K562 (cell line): ENCODE measurements around the gene EIF2AK3. TPM values are rescaled to one million over a fixed set of nuclear protein-coding genes. Genes with fewer than 3 reads are reported as not detected.

Experiments used
- ASH1L ChIP-seq: fragments of 450-650 bp; IDR thresholded peaks from 2 replicates; pipeline ENCODE4 v1.6.1; 2018; ENCODE audit warnings: borderline replicate concordance, mild to moderate bottlenecking, low read depth; ENCODE audit not compliant: partially characterized antibody
- ATF6 ChIP-seq: sonication (generic); formaldehyde crosslinking; IDR thresholded peaks from 2 replicates; pipeline ENCODE4 v1.4.0; 2020; ENCODE audit warnings: mild to moderate bottlenecking, missing genetic modification reagents
- FOXJ3 ChIP-seq: sonication (generic); formaldehyde crosslinking; IDR thresholded peaks from 2 replicates; pipeline ENCODE4 v1.4.0; 2020; ENCODE audit warnings: mild to moderate bottlenecking, missing genetic modification reagents
- KAT7 ChIP-seq: sonication (generic); formaldehyde crosslinking; IDR thresholded peaks from 2 replicates; pipeline ENCODE4 v1.8.0; 2022; ENCODE audit warnings: missing genetic modification reagents, mild to moderate bottlenecking, borderline replicate concordance
- KLF6 ChIP-seq: fragments of 250-450 bp; sonication (Bioruptor Pico); IDR thresholded peaks from 2 replicates; pipeline ENCODE4 v1.4.0; 2020; ENCODE audit warnings: mild to moderate bottlenecking, moderate library complexity, borderline replicate concordance
- NELFE ChIP-seq: IDR thresholded peaks from 2 replicates; pipeline ENCODE4 v1.6.1; 2011; ENCODE audit warnings: mild to moderate bottlenecking; ENCODE audit not compliant: insufficient read depth, insufficient read length
- NR1H2 ChIP-seq: sonication (generic); formaldehyde crosslinking; IDR thresholded peaks from 2 replicates; pipeline ENCODE4 v1.4.0; 2020; ENCODE audit warnings: mild to moderate bottlenecking, missing genetic modification reagents
- ZKSCAN8 ChIP-seq: fragments of 200-800 bp; sonication (Bioruptor generic); IDR thresholded peaks from 2 replicates; pipeline ENCODE4 v1.6.1; 2016; ENCODE audit warnings: missing genetic modification characterization, missing compliant biosample characterization
- ZNF217 ChIP-seq: sonication (generic); formaldehyde crosslinking; IDR thresholded peaks from 2 replicates; pipeline ENCODE4 v1.8.0; 2022; ENCODE audit warnings: mild to moderate bottlenecking, missing genetic modification reagents
- ZNF347 ChIP-seq: fragments of 450-650 bp; formaldehyde crosslinking; IDR thresholded peaks from 2 replicates; pipeline ENCODE4 v1.4.0; 2020; ENCODE audit warnings: low read depth, mild to moderate bottlenecking, moderate library complexity
- ZNF449 ChIP-seq: fragments of 250-450 bp; sonication (Bioruptor Pico); IDR thresholded peaks from 2 replicates; pipeline ENCODE4 v1.8.0; 2022; ENCODE audit warnings: moderate library complexity, mild to moderate bottlenecking, inconsistent platforms
- ZNF766 ChIP-seq: fragments of 200-800 bp; sonication (Bioruptor generic); conservative IDR thresholded peaks from 2 replicates; pipeline ENCODE4 v1.6.1; 2016; ENCODE audit warnings: missing genetic modification characterization, missing compliant biosample characterization
- ZNF778 ChIP-seq: fragments of 450-650 bp; formaldehyde crosslinking; IDR thresholded peaks from 2 replicates; pipeline ENCODE4 v1.4.0; 2020; ENCODE audit warnings: mild to moderate bottlenecking, moderate library complexity
- polyA plus RNA-seq, 8 experiments: library from polyadenylated mRNA; depleted of rRNA in 4 of 8; stranded (reverse) in 5 of 8; unstranded in 3 of 8; fragments of >200 nt; fragmentation: Nextera tagmentation in 2 of 8; fragmentation: Illumina TruSeq in 1 of 8; extraction: Ambion mirVana in 2 of 8; extraction: Trizol in 1 of 8; gene quantifications; 2 replicates each; pipeline versions ENCODE4 v1.2.1 to v1.2.3, GENCODE V29; 2011 to 2014; ENCODE audit warnings: inconsistent platforms in 1 of 8, missing spikeins in 1 of 8
- total RNA-seq, 7 experiments: library from RNA; depleted of rRNA in 6 of 7; stranded (reverse); fragments of >200 nt in 6 of 7; fragmentation: Illumina TruSeq in 2 of 7; extraction: Trizol in 2 of 7; gene quantifications; 2 replicates each; pipeline versions ENCODE4 v1.2.1 to v1.2.3, GENCODE V29; 2011 to 2021; ENCODE audit warnings: low replicate concordance in 1 of 7
- TF ChIP-seq, protein P1 (sequence below), 2 experiments: IDR thresholded peaks in 1 of 2; conservative IDR thresholded peaks in 1 of 2; 2 replicates each; pipeline ENCODE4 v1.6.1; 2016; ENCODE audit warnings: low read depth in 2 of 2, mild to moderate bottlenecking in 1 of 2, missing compliant biosample characterization in 1 of 2, missing genetic modification characterization in 1 of 2, moderate library complexity in 1 of 2
- TF ChIP-seq, protein P2 (sequence below): fragments of 250-450 bp; sonication (Bioruptor Pico); IDR thresholded peaks from 2 replicates; pipeline ENCODE4 v1.8.0; 2022; ENCODE audit warnings: inconsistent platforms
- TF ChIP-seq, protein P3 (sequence below): fragments of 200-400 bp; formaldehyde crosslinking; IDR thresholded peaks from 2 replicates; pipeline ENCODE4 v1.6.1; 2017; ENCODE audit warnings: mild to moderate bottlenecking, low read depth, low read length, moderate library complexity

EIF2AK3 gene
- total and polyA plus RNA-seq, 9 of the 15 experiments (the other 6 are each of a cell fraction or from before 2014, with no cell fraction given) = 1.7 to 11.6 (median 7.4) TPM

DNA sequence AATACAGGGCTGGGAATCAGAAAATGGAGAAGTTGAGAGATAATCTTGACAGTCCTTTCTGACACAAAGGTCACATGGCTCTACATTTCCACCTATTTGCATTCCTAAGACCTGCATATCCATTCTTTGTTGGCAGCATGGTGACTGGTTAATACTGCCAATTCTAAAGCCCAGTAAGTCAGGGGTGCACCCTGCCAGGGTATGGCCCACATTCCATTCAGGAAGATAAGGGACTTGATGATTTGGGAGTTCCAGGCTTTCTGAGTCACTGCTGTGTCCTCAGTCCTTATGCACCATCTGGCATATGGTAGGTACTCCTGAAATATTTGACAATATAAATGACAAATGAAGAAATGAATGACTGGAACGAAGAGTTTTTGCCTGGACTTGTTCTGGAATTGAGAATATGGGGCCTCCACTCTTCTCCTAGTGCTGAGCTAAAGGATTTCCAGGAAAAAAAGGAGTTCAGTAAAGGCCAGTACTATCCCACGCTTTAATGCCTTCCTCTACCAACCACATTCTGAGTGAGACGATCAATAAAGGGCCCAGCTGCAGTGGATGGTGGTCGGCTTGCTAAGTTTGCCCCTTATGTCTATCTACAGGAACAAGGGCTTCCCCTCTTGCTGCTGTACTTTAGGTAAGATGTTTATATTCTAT, 31.7 kb upstream of the EIF2AK3 start (continued):
- TF ChIP-seq NR1H2 (CRISPR knock-in tag) = no peak
- TF ChIP-seq KAT7 (CRISPR knock-in tag) = no peak
- TF ChIP-seq ZNF347 (CRISPR knock-in tag) = no peak
- TF ChIP-seq, protein P1, sequence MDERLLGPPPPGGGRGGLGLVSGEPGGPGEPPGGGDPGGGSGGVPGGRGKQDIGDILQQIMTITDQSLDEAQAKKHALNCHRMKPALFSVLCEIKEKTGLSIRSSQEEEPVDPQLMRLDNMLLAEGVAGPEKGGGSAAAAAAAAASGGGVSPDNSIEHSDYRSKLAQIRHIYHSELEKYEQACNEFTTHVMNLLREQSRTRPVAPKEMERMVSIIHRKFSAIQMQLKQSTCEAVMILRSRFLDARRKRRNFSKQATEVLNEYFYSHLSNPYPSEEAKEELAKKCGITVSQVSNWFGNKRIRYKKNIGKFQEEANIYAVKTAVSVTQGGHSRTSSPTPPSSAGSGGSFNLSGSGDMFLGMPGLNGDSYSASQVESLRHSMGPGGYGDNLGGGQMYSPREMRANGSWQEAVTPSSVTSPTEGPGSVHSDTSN (CRISPR knock-in tag; IDR thresholded peaks at IDR 0.05; ENCODE audit: low read depth) = no peak
- TF ChIP-seq, protein P1 (tag; conservative IDR thresholded peaks at IDR 0.05; ENCODE audit: low read depth) = no peak
- TF ChIP-seq FOXJ3 (CRISPR knock-in tag) = no peak
- no peak for TF ChIP-seq KLF6 (CRISPR knock-in tag)
- TF ChIP-seq ZNF449 (CRISPR knock-in tag) = no peak
- TF ChIP-seq NELFE = no peak
- 0 out of 2 replicates have a peak, but pooled peaks have one; percentile 43 for TF ChIP-seq ZKSCAN8 (CRISPR knock-in tag)
- TF ChIP-seq, protein P2, sequence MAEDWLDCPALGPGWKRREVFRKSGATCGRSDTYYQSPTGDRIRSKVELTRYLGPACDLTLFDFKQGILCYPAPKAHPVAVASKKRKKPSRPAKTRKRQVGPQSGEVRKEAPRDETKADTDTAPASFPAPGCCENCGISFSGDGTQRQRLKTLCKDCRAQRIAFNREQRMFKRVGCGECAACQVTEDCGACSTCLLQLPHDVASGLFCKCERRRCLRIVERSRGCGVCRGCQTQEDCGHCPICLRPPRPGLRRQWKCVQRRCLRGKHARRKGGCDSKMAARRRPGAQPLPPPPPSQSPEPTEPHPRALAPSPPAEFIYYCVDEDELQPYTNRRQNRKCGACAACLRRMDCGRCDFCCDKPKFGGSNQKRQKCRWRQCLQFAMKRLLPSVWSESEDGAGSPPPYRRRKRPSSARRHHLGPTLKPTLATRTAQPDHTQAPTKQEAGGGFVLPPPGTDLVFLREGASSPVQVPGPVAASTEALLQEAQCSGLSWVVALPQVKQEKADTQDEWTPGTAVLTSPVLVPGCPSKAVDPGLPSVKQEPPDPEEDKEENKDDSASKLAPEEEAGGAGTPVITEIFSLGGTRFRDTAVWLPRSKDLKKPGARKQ (CRISPR knock-in tag) = no peak
- TF ChIP-seq ATF6 (CRISPR knock-in tag) = no peak
- TF ChIP-seq ZNF778 = no peak
- TF ChIP-seq, protein P3, sequence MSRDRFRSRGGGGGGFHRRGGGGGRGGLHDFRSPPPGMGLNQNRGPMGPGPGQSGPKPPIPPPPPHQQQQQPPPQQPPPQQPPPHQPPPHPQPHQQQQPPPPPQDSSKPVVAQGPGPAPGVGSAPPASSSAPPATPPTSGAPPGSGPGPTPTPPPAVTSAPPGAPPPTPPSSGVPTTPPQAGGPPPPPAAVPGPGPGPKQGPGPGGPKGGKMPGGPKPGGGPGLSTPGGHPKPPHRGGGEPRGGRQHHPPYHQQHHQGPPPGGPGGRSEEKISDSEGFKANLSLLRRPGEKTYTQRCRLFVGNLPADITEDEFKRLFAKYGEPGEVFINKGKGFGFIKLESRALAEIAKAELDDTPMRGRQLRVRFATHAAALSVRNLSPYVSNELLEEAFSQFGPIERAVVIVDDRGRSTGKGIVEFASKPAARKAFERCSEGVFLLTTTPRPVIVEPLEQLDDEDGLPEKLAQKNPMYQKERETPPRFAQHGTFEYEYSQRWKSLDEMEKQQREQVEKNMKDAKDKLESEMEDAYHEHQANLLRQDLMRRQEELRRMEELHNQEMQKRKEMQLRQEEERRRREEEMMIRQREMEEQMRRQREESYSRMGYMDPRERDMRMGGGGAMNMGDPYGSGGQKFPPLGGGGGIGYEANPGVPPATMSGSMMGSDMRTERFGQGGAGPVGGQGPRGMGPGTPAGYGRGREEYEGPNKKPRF = no peak
- no peak for TF ChIP-seq ASH1L
- no peak for TF ChIP-seq ZNF217
- no peak for TF ChIP-seq ZNF766
